VCaP (cell line): ENCODE results near the gene USP3.
"Not testable (repeated sequence)": the region's sequence is repeated elsewhere in the genome, so short reads cannot be mapped to it uniquely, and the experiment has no call there.

Source experiments
- H3K27ac ChIP-seq: fragments of 450-650 bp; 2 replicates; pipeline ENCODE4 v1.5.1; 2017
- CTCF ChIP-seq: fragments of 450-650 bp; conservative IDR thresholded peaks from 2 replicates; pipeline ENCODE4 v1.5.1; 2017; ENCODE audit warnings: mild to moderate bottlenecking, moderate library complexity

USP3 gene

DNA sequence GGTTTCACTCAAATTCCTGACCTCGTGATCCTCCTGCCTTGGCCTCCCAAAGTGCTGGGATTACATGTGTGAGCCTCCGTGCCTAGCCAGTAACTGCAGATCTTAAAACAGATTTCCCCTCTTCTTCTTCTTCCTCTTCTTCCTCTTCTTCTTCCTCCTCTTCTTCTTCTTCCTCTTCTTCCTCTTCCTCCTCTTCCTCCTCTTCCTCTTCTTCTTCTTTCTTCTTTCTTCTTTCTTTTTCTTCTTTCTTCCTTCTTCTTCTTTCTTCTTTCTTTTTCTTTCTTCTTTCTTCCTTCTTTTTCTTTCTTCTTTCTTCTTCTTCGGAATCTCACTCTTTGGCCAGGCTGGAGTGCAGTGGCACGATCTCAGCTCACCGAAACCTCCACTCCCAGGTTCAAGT, 7.8 kb downstream of the USP3 start:
- TF ChIP-seq CTCF = no peak
- no peak overlapping the region for H3K27ac ChIP-seq

- no peak for TF ChIP-seq CTCF
- H3K27ac ChIP-seq = no peak overlapping the region
These were observed 8.9 kb downstream of the USP3 start for GRCh38 chr15:63513271-63513670.

DNA sequence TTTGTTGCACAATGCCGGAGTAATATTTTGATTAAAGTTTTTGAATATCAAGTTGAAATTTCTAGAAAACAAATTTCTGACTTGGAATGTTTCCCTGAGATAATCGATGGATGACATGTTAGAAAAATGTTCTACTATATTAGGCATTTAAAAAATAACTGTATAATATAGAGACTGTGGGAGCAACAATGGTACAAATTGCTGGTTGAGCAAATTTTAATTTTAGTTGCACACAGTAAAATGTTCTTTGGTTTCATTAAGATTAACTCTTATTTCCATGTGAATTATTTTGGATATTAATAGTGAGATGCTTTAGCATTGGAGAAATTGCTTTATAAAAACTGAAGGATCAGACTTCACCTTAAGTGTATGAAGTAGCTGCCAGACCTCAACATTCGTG, 9.3 kb downstream of the USP3 start:
- H3K27ac ChIP-seq = no peak overlapping the region
- no peak for TF ChIP-seq CTCF

- no peak overlapping the region for H3K27ac ChIP-seq
- TF ChIP-seq CTCF = no peak
These were observed 10.1 kb downstream of the USP3 start for GRCh38 chr15:63514531-63514943.

DNA sequence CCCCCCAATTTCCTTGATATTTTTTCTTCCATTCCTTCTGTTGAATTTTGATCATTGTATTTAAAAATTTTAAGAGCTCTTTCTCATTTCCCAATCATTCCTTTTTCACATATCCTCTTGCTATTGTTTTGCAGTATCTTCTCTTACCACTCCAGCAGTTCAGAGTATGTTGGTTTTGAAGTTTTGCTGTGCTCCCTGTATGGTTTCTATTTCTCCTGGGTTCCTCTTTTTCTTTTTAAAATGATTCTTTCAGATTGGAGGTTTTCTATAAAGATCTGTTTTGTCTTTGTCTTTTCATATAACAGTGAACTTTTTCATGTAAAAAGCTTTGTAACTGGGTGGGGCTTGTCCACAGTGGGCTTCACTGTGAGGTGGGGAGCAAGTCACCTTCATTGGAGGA, 12.8 kb downstream of the USP3 start:
- peak overlapping the region; percentile 29; the same call in 1 of the 2 replicates for H3K27ac ChIP-seq
- no peak for TF ChIP-seq CTCF

GRCh38 chr15:63517628-63518027, 13.2 kb downstream of the USP3 start:
- no peak for TF ChIP-seq CTCF
- peak overlapping the region; percentile 29 for H3K27ac ChIP-seq

DNA sequence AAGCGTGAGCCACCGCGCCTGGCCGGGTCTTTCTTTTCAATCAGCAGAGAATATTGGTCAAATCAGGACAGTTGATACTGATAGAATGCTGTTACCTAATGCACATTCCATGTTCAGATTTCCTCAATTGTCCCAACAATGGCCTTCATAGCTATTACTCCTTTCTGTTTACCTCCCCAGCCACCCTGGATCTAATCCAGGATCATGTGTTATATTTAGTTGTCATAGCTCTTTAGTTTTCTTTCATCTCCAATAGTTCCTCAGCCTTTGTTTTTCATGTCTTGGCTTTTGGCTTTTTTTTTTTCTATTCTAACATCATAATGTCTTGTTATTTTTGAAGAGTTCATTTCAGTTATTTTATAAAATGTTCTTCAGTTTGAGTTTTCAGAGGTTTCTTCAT, 14.6 kb downstream of the USP3 start:
- H3K27ac ChIP-seq = no peak overlapping the region
- no peak for TF ChIP-seq CTCF

DNA sequence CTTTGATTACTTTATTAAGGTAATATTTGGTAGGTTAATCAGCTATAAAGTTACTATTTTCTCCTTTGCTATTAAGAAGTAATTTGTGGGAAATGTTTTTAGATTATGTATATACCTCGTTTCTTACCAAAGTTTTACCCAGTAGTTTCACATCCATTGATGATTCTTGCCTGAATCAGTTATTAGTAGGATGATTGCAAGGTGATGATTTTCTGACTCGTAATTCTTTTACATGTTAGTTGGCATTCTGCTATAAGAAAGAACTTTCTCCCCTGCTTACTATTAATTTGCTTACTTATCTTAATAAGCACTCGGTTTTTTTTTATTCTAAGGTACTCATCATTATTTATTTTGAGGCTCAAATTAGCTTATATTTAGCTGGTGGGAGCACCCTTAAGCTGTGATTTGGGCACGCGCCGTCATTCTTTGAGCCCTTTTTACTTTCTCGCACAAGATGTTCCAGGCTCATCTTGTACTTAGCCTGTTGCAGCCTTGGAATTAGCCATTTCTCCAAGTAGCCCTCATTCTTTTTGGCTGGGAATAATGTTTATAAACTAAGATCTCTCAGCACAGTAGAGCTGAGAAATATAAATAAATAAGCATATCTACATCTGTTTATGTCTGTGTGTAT, 15.3 kb downstream of the USP3 start:
- no peak overlapping the region for H3K27ac ChIP-seq
- no peak for TF ChIP-seq CTCF

DNA sequence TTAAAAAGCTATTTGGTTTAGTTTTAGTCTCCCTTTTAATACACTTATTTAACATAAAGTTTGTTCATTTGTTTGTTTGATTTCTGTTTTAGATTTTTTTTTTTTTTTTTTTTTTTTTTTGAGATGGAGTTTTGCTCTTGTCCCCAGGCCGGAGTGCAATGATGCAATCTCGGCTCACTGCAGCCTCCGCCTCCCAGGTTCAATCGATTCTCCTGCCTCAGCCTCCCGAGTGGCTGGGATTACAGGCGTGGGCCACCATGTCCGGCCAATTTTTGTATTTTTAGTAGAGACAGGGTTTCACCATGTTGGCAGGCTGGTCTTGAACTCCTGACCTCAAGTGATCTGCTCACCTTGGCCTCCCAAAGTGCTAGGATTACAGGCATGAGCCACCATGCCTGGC, 16.1 kb downstream of the USP3 start:
- H3K27ac ChIP-seq = not testable (repeated sequence)
